Sigmoid colon (tissue), 7 donors: ENCODE measurements around the gene MAD2L2. TPM values are rescaled to one million over a fixed set of nuclear protein-coding genes. Genes with fewer than 3 reads are reported as not detected.

ENCODE experiments used
- DNase-seq: peaks from one replicate; pipeline ENCODE4 v3.0.0-alpha.2; 2019
- H3K27ac ChIP-seq, 4 donors: fragments of 200-600 bp; sonication (generic); one replicate each; pipeline ENCODE4 v1.5.1; 2016 to 2019; ENCODE audit warnings: mild to moderate bottlenecking in 1 of 4
- H3K27me3 ChIP-seq, 3 donors: fragments of 200-600 bp; sonication (generic); one replicate each; pipeline ENCODE4 v1.5.1; 2019; ENCODE audit warnings: mild to moderate bottlenecking in 1 of 3
- H3K36me3 ChIP-seq, 4 donors: fragments of 200-600 bp; sonication (generic); one replicate each; pipeline ENCODE4 v1.5.1; 2016 to 2019
- H3K4me1 ChIP-seq, 4 donors: fragments of 200-600 bp; sonication (generic); one replicate each; pipeline ENCODE4 v1.5.1; 2017 to 2019
- H3K4me3 ChIP-seq, 4 donors: fragments of 200-600 bp; sonication (generic); one replicate each; pipeline ENCODE4 v1.5.1; 2017 to 2019; ENCODE audit warnings: mild to moderate bottlenecking in 2 of 4, moderate library complexity in 1 of 4
- H3K9me3 ChIP-seq, 4 donors: fragments of 200-600 bp in 3 of 4; sonication (generic) in 3 of 4; one replicate each; pipeline versions ENCODE4 v1.5.1 to v1.6.1; 2013 to 2019
- EP300 ChIP-seq, 4 donors: sonication (generic); formaldehyde crosslinking; IDR thresholded peaks; one replicate each; pipeline ENCODE4 v1.6.1; 2017; ENCODE audit warnings: antibody characterized with exemption in 4 of 4
- POLR2A ChIP-seq, 2 donors: fragments of 450-650 bp; IDR thresholded peaks; one replicate each; pipeline ENCODE4 v1.6.1; 2016; ENCODE audit warnings: antibody characterized with exemption in 2 of 2, mild to moderate bottlenecking in 2 of 2, moderate library complexity in 2 of 2
- POLR2AphosphoS5 ChIP-seq, 4 donors: sonication (generic); formaldehyde crosslinking; IDR thresholded peaks; one replicate each; pipeline ENCODE4 v1.6.1; 2017; ENCODE audit warnings: antibody characterized with exemption in 4 of 4
- WGBS, 2 donors: extraction: QIAGEN DNeasy Blood & Tissue Kit; methylation state at CpG; one replicate each; pipeline ENCODE4 v1.1.7; 2013; 5-methylcytosine and 5-hydroxymethylcytosine counted together
- intact Hi-C: fragments of 100-400 bp; cut with DNase I; formaldehyde crosslinking; loops from one replicate; pipeline ENCODE4 v1.15.1; 2023
- polyA plus RNA-seq, 3 donors: library from polyadenylated mRNA; stranded (reverse); fragments of 200-250 nt; gene quantifications; one replicate each; pipeline ENCODE4 v1.2.3, GENCODE V29; 2013
- total RNA-seq, 4 donors: library from RNA; depleted of rRNA; stranded (reverse); fragments of >200 nt; gene quantifications; one replicate each; pipeline ENCODE4 v1.1.0, GENCODE V29; 2016
- TF ChIP-seq, protein P1 (sequence below), 4 experiments: fragments of 450-650 bp in 3 of 4; fragments of 200-600 bp in 1 of 4; IDR thresholded peaks; one replicate each; pipeline ENCODE4 v1.5.1; 2016 to 2019; ENCODE audit warnings: antibody characterized with exemption in 4 of 4, mild to moderate bottlenecking in 3 of 4, moderate library complexity in 2 of 4
- donor health status: healthy with polysubstance abuse.
- donor health status: Bipolar disorder and iron deficiency.
- donor health status: healthy.

Gene MAD2L2
- total and polyA plus RNA-seq, 7 donors = 8.8 to 57.9 (median 28.2) TPM

DNA sequence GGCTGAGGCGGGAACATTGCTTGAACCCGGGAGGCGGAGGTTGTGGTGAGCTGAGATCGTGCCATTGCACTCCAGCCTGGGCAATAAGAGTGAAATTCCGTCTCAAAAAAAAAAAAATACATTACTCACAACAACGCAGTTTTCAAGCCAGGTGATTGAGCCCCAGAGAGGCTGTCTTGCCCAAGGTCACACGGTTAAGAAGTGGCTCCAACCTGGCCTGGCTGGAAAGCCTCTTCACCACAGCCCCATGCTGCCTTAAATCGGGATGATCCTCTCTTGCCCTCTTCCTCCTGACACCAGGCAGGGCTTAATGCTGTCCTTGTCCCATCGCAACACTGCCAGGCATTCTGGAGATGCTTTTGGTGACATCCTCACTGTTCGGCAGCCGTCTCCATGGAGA, 32.1 kb upstream of the MAD2L2 start:
- TF ChIP-seq, protein P1, sequence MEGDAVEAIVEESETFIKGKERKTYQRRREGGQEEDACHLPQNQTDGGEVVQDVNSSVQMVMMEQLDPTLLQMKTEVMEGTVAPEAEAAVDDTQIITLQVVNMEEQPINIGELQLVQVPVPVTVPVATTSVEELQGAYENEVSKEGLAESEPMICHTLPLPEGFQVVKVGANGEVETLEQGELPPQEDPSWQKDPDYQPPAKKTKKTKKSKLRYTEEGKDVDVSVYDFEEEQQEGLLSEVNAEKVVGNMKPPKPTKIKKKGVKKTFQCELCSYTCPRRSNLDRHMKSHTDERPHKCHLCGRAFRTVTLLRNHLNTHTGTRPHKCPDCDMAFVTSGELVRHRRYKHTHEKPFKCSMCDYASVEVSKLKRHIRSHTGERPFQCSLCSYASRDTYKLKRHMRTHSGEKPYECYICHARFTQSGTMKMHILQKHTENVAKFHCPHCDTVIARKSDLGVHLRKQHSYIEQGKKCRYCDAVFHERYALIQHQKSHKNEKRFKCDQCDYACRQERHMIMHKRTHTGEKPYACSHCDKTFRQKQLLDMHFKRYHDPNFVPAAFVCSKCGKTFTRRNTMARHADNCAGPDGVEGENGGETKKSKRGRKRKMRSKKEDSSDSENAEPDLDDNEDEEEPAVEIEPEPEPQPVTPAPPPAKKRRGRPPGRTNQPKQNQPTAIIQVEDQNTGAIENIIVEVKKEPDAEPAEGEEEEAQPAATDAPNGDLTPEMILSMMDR (IDR thresholded peaks at IDR 0.05) = no peak
- no peak for TF ChIP-seq EP300 (IDR thresholded peaks at IDR 0.05)
- no peak for TF ChIP-seq POLR2AphosphoS5 (IDR thresholded peaks at IDR 0.05)
- TF ChIP-seq POLR2A (IDR thresholded peaks at IDR 0.05) = no peak
- no peak overlapping the region for H3K27ac ChIP-seq
- no peaks in the 10 kb centered on the region for H3K4me1 ChIP-seq
- no peak for DNase-seq
- peaks cover 0 to 14% (median 0%) of the 10 kb centered on the region in 3 donors for H3K27me3 ChIP-seq
- no peaks in the 10 kb centered on the region for H3K9me3 ChIP-seq
- WGBS, 2 donors = 75 to 84% methylated on average over 11 of the region's 11 CpGs
- H3K4me3 ChIP-seq = no peak overlapping the region
- intact Hi-C loops = no loop called here
- H3K36me3 ChIP-seq = no peaks in the 10 kb centered on the region

DNA sequence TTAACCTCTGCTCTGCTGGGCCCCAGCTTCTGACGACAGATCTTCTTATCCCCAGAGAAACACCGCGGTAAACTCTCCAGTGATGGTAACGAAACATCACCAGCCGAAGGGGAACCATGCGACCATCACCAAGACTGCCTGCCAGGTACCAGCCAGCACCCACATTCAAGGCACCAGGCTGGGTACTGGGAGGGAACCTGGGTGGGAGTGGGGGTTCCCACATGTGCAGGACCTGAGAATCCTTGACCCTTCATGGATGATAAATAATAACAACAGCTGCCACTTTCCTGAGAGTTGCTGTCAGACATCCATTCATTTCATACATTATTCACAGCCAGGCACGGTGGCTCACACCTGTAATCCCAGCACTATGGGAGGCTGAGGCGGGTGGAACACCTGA, 31.3 kb upstream of the MAD2L2 start:
- no peaks in the 10 kb centered on the region for H3K9me3 ChIP-seq
- no peak overlapping the region for H3K27ac ChIP-seq
- no peaks in the 10 kb centered on the region for H3K4me1 ChIP-seq
- H3K36me3 ChIP-seq = no peaks in the 10 kb centered on the region
- TF ChIP-seq POLR2AphosphoS5 (IDR thresholded peaks at IDR 0.05) (no peak), EP300 (IDR thresholded peaks at IDR 0.05) (no peak), POLR2A (IDR thresholded peaks at IDR 0.05) (no peak)
- TF ChIP-seq, protein P1 (IDR thresholded peaks at IDR 0.05) = no peak
- intact Hi-C loops = no loop called here
- no peak for DNase-seq
- 89 to 92% methylated on average over 8 of the region's 8 CpGs for WGBS, 2 donors
- no peak overlapping the region for H3K4me3 ChIP-seq
- peaks cover 0 to 14% (median 0%) of the 10 kb centered on the region in 3 donors for H3K27me3 ChIP-seq

DNA sequence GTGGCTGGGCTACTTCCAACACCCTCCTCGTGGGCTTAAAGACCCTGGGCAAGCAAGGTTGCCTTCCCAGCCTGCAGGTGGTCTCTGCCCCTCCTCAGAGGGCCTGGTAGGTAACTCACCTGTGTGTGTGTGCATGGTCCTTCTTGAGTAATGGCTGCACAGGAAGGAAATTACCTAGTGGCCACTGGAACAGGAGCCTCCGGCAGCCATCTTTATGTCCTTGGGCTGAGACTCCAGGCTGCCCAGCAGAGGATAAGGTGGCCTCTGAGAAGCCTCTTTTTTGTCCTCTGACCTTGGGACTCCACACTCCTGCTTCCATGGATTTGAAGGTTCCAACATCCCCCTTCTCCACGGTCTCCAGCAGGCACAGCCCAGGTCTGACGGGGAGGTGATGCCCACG, 30.5 kb upstream of the MAD2L2 start:
- intact Hi-C loops = no loop called here

DNA sequence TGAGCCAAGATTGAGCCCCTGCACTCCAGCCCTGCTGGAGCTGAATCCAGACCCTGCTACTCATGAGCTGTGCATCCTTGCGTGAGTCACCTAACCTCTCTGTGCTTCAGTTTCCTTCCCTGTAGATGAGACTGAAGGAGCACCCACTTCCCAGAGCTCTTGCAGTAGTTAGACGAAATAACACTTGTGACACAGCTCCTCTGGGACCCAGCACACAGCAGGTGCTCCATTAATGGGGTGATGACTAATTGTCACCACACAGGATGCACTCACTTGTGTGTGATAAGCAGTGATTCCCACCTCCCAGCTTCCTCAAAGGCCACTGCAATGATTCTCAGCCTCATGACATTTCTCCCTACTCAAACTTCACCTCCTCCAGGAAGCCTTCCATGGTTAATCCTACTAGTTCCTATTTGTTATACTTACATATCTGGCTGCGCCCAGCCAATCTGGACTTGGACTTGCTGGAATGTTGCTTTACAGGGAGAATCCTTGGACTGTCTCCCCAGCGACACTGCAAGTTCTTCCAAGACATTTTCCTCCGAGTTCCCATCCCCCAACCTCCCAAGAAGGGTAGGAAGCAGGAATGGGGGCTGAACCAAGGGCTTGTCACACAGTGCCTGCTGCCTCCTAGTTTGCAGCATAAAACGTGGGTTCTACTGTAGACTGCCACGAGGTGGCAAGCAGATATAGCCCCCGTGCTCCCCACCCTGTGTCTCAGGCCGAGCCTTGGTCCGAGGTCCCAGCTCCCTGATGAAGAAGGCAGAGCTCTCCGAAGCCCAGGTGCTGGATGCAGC, 27.8 kb upstream of the MAD2L2 start:
- WGBS, 2 donors = 72 to 80% methylated on average over 11 of the region's 11 CpGs
- DNase-seq = no peak
- Histone ChIP-seq H3K27ac (no peak overlapping the region), H3K4me1 (no peaks in the 10 kb centered on the region), H3K9me3 (no peaks in the 10 kb centered on the region), H3K4me3 (no peak overlapping the region), H3K27me3 (peaks cover 0 to 32% (median 6%) of the 10 kb centered on the region in 3 donors), H3K36me3 (no peaks in the 10 kb centered on the region)
- intact Hi-C loops = no loop called here
- TF ChIP-seq, protein P1 (IDR thresholded peaks at IDR 0.05) = no peak
- no peak for TF ChIP-seq POLR2AphosphoS5 (IDR thresholded peaks at IDR 0.05)
- TF ChIP-seq EP300 (IDR thresholded peaks at IDR 0.05) = no peak
- no peak for TF ChIP-seq POLR2A (IDR thresholded peaks at IDR 0.05)

More for the DNA sequence above, 30.5 kb upstream of the MAD2L2 start:
- TF ChIP-seq POLR2A (IDR thresholded peaks at IDR 0.05) = no peak
- TF ChIP-seq EP300 (IDR thresholded peaks at IDR 0.05) = no peak
- TF ChIP-seq, protein P1 (IDR thresholded peaks at IDR 0.05) = no peak
- TF ChIP-seq POLR2AphosphoS5 (IDR thresholded peaks at IDR 0.05) = no peak
- Histone ChIP-seq H3K27me3 (peaks cover 0 to 15% (median 0%) of the 10 kb centered on the region in 3 donors), H3K4me3 (no peak overlapping the region), H3K36me3 (no peaks in the 10 kb centered on the region), H3K9me3 (no peaks in the 10 kb centered on the region), H3K4me1 (no peaks in the 10 kb centered on the region), H3K27ac (no peak overlapping the region)
- WGBS, 2 donors = 89 to 93% methylated on average over 5 of the region's 5 CpGs
- no peak for DNase-seq
